Neural cell (in vitro differentiated cells): ENCODE data around the gene LRIG1.

Experiments used
- CTCF ChIP-seq: fragments of 450-650 bp; IDR thresholded peaks from 2 replicates; pipeline ENCODE4 v1.5.1; 2014; ENCODE audit warnings: antibody characterized with exemption, mild to moderate bottlenecking, moderate library complexity; ENCODE audit not compliant: poor library complexity, severe bottlenecking
- EP300 ChIP-seq: fragments of 450-650 bp; conservative IDR thresholded peaks from 2 replicates; pipeline ENCODE4 v1.6.1; 2014; ENCODE audit warnings: antibody characterized with exemption, mild to moderate bottlenecking, moderate library complexity; ENCODE audit not compliant: poor library complexity, severe bottlenecking
- EZH2 ChIP-seq: fragments of 200-600, 300-800 bp; shearing (Covaris generic), sonication (generic); IDR thresholded peaks from 2 replicates; pipeline ENCODE4 v1.6.1; 2014; ENCODE audit warnings: antibody characterized with exemption, low read length, borderline replicate concordance, mild to moderate bottlenecking; ENCODE audit not compliant: insufficient read depth, poor library complexity, severe bottlenecking
- MXI1 ChIP-seq: fragments of 450-650 bp; conservative IDR thresholded peaks from 2 replicates; pipeline ENCODE4 v1.6.1; 2014; ENCODE audit warnings: antibody characterized with exemption, mild to moderate bottlenecking; ENCODE audit not compliant: poor library complexity, severe bottlenecking
- POLR2AphosphoS5 ChIP-seq: IDR thresholded peaks from 2 replicates; pipeline ENCODE4 v1.6.1; 2012
- RAD21 ChIP-seq: fragments of 450-650 bp; conservative IDR thresholded peaks from 2 replicates; pipeline ENCODE4 v1.6.1; 2014; ENCODE audit warnings: antibody characterized with exemption, mild to moderate bottlenecking, moderate library complexity
- REST ChIP-seq: IDR thresholded peaks from 2 replicates; pipeline ENCODE4 v1.6.1; 2012; ENCODE audit warnings: borderline replicate concordance

GRCh38 chr3:66361356-66361755 is 139.5 kb downstream of the LRIG1 start:
- TF ChIP-seq CTCF (no peak), EZH2 (no peak), RAD21 (no peak), POLR2AphosphoS5 (no peak), MXI1 (no peak), REST (no peak), EP300 (no peak)
